Epithelial cell of prostate (primary cell): ENCODE measurements around the gene ERVFRD-1.

Experiments used
- DNase-seq: peaks from one replicate; pipeline ENCODE4 v3.0.0-alpha.2; 2011; ENCODE audit warnings: low read depth, low spot score
- H3K27ac ChIP-seq: fragments of 450-650 bp; 2 replicates; pipeline ENCODE4 v1.5.1; 2017; ENCODE audit warnings: mild to moderate bottlenecking

The ERVFRD-1 gene, protein sequence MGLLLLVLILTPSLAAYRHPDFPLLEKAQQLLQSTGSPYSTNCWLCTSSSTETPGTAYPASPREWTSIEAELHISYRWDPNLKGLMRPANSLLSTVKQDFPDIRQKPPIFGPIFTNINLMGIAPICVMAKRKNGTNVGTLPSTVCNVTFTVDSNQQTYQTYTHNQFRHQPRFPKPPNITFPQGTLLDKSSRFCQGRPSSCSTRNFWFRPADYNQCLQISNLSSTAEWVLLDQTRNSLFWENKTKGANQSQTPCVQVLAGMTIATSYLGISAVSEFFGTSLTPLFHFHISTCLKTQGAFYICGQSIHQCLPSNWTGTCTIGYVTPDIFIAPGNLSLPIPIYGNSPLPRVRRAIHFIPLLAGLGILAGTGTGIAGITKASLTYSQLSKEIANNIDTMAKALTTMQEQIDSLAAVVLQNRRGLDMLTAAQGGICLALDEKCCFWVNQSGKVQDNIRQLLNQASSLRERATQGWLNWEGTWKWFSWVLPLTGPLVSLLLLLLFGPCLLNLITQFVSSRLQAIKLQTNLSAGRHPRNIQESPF

DNA sequence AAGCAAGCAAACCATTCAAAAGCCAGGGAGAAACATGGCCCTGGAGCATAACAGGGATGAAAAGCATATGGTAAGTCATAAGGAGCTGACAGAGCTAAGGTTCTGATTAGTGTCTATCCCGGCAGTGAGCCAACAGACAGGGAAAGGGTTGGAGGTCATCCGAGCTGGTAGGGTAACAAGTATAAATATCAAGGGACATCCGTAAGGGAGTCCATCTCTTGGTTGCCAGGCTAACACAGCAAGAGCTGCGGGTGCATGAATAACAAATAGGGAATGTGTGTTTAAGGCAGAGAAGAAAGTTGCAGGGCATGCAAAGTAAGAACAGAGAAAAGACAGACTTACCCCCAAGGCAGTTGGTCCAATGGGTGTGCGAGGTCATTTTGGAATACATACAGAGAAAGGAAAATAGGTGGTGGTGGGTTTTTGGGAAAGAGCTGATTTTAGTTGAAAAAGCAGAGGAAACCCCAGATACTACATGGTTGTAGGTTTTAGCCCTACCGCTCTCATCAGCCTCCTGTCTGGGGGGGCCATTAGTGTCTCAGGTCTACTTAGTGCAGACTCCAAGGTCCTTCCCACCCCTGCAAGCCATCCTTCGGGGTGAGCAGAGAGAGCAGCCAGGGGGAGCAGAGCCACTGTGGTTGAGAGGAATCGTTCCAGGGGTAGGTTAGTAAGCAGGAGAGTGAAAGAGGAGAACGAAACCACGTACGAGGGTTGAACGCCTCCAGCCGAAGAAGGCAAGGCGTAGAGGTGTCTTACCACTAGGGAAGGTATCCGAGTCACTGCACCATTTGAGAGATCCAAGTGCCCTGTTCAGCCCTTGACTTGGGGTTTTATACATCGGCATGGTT lies at the start of gene ERVFRD-1:
TSS of gene ERVFRD-1 (minus strand) at position 805 of the 848 bp plus-strand sequence. CDS start 6,415 bp downstream, outside the sequence.
- no peak within 1 kb of the TSS for H3K27ac ChIP-seq
- DNase-seq = no peak

DNA sequence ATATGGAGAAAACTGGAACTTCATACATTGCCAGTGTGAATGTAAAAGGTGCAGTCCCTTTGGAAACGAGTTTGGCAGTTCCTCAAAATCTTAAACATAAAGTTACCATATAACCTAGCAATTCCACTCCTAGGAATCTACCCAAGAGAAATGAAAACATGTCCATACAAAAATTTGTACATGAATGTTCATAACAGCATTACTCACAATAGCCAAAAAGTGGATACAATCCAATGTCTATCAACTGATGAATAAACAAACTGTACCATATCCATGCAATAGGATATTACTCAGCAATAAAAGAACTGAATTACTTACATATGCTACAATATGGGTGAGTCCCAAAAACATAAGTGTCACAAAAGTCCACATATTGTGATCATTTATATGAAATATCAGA lies 48.7 kb upstream of the ERVFRD-1 start:
- peak; percentile 57 for DNase-seq
- peak overlapping the region; percentile 45 for H3K27ac ChIP-seq

DNA sequence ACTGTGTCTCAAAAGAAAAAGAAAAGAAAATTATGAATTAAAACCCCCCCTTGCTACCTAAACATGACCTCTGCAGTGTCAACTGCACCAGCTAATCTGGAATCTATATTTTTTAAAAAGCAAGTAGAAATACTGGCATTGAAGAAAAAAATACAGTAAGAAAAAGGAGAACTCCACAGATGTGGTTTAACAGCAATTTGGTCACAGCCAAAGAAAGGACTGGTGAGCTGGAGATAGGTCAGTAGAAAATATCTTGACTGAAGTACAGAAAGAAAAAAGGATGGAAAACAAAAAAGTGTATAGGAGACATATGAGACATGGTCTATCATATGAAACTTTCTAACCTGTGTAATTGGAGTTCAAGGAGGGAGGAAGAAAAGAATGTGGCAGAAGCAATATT lies 44.1 kb upstream of the ERVFRD-1 start:
- no peak for DNase-seq
- no peak overlapping the region for H3K27ac ChIP-seq

DNA sequence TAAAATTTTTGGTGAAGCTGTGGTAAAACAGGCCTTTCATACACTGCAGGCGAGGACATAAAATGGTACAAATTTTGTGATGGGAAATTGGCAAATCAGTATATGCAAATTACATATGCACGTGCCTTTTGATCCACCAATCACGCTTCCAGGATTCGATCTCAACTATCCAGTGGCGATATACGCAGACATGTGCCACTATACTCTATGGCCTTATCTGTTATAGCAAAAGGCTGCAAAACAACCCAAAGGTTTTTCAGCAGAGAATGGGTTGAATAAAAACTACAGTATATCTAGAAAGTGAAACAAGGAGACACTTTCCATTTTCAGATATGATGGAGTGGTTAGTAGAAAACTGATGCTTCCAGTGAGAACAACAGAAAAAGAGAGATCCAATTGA lies 41.9 kb upstream of the ERVFRD-1 start:
- H3K27ac ChIP-seq = no peak overlapping the region
- no peak for DNase-seq

DNA sequence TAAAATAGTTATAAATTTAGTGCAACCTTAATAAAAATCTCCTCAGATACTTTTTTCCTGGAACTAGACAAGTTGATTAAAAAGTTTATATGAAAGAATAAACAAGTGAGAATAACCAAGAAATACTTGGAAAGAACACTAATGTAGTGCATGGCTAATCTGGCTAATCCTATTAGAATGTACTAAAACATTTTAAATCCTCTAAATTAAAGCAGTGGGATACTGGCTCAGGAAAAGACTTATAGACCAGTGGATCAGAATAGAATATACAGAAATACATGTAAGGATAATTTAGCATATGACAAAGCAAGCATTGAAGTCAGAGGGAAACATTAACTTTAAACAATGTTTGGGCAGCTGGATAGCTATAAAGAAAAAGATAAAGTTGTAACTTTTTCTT lies 41.1 kb upstream of the ERVFRD-1 start:
- no peak for DNase-seq
- no peak overlapping the region for H3K27ac ChIP-seq

DNA sequence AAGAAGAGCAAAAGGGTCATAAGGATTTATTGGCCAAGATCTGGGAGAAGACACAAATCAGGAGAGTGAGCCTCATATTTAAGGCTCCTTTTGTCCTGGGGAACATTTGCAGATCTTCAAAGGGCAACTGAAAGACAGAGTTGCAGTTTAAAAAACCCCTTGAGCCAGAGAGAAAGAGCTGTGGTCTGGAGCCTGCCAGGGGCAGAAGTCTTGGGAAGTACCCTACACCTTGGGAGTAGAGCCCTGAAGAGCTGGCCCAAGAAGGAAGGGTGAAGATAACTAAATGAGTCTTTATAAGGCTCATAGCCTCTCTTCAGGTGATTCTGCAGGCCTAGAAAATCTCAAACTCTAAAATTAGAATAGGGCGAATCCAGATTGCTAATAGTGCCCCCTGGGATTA lies 40.0 kb upstream of the ERVFRD-1 start:
- no peak overlapping the region for H3K27ac ChIP-seq
- DNase-seq = no peak

DNA sequence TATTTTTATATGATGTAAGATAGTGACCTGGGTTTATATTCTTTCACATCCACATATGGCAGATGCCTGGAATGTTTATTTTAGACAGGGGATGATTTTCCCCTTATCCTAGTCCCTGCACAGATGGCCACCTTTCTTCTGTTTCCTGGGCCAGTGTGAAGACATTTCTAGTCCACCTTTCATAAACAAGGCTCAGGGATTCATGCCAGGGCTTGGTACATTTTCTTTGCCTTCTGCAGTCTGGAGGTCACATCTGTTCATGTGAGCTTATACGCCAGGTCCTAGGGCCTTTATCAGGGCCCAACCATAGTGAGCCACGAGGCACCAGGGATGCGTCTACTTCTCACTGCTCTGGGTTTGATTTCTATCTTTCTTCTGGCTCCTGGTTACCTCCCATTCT lies 38.0 kb upstream of the ERVFRD-1 start:
- no peak for DNase-seq
- H3K27ac ChIP-seq = no peak overlapping the region

DNA sequence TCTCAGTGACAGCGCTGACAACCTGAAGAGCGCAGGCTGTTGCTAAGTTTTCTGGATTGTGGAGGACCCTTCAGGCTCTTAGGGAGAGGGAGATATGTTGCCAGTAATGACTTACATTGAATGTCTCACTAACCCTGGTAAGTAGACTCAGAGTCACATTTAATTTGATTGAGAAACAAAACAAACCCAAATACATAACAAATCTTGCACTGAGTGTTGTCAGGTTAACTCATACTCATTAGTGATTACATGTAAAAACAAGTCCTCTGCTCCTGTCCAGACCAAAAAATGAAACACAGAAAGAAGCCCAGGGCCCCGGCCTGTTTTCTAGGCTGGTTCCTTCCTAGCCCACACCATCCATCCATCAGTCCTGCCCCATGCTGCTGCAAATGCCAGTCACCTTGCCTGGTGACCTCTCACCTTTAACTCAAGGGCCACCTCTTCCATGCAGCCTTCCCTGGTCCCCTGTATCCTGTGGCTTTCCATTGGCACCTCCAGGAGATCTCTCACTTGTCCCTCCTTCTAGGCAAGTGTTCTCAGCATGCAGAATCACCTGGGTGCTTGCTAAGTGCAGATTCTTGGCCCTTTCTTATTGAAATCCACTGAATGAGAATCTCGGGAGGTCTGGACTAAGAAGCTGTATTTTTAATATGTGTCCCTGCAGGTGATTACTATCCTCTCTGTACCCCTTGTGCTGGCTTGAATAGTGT lies 34.7 kb upstream of the ERVFRD-1 start:
- peak; percentile 29 for DNase-seq
- H3K27ac ChIP-seq = no peak overlapping the region

DNA sequence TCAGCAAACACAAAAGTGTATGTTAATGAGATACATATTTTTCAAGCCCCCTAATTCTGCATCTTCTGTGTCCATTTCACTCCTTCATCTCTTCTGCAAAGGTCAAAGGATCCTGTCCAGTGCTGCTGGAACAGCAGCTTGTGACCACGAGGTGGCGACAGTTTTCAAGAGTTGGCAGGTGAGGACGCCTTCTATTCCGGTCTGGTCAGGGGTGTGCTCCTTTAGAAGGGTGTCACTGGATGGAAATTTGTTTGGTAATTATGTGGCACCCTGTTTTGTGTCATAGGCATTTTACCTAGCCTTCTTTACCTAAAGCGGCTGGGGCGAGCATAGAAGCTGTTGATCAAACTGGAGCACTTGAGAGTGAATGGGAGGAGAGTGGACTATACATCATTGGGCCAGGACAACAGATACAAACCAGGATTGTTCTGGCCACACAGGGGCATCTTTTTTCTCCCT lies 32.9 kb upstream of the ERVFRD-1 start:
- peak overlapping the region; percentile 75 for H3K27ac ChIP-seq
- DNase-seq = no peak

DNA sequence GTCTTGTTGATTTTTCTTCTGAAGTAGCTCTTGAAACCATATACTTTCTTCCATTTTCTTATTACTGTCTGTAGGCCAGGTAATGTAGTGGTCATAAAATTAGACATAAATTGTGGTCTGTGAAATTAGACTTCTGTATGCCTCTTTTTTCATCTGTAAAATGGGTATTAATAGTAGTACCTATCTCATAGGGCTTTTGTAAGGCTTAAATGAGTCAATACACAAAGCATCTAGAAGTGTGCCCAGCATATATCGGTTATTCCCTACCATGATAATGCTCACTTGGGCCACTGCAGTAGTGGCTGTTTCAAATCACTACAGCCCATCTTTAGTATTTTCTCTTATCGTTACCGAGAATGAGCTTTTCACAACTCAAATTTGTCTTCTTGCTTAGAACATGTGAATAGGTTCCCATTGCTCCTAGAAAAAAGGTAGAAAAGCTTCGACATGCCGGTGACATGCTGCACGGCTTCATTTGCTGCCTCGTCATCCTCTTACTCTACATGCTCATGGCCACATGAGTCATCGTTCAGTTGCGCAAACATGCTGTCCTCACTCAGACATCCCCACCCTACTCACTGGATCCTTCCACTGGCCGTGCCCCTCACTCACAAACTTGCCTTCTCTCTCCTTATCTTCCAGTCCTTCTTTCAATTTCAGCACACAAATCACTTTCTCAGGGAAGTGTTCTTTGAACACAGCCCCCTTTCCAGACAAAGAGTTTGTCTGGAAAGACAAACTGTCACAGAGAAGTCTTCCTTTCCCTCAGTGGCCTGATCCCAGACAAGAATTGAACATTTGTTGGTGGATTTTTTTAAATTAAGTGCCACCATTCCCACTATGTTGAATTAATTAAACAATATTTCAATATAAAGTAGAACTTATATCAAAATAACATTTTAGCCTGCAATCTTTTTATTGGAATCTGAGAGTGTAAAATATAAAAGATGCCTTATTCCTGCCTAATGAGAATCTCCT lies 32.2 kb upstream of the ERVFRD-1 start:
- H3K27ac ChIP-seq = peak overlapping the region; percentile 75
- peak; percentile 85 for DNase-seq

DNA sequence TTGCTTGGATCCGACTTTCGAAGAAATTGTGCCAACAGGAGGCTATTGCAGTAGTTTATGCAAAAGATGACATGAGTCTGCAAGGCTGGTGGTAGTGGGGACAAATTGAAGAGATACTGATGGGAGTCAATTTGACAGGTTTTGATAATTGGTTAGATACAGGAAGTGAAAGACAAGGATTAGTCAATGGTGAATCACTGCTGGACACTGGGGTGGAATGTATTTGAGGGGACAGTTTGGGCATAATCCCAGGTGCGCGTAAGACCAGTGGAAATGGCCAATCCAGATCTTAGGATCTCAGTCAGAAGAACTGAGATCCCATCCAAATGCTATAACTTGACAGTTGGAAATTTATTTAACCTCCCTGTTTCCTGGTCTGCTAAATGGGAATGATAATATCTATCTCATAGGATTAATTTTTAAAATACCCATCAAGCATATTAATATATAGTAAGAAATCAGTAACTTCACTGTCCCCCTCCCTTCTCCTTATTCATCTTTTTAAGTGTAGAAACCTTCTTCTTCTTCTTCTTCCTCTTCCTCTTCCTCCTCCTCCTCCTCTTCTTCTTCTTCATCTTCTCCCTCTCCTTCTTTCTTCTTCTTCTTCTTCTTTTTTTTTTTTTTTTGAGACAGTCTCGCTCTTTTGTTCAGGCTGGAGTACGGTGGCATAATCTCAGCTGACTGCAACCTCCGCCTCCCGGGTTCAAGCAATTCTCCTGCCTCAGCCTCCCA lies 30.9 kb upstream of the ERVFRD-1 start:
- no peak overlapping the region for H3K27ac ChIP-seq
- no peak for DNase-seq

DNA sequence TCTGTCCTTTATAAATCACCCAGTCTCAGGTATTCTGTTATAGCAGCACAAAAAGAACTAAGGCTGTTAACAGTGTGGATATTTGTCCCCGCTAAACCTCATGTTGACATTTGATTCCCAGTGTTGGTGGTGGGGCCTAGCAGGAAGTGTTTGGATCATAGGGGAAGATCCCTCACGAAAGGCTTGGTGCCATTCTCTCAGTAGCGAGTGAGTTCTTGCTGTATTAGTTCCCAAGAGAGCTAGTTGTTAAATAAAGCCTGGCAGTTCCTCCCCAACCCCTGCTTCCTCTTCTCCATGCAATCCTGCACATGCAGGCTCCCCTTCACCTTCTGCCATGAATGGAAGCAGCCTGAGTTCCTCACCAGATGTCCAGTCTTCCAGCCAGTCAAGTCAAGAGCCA lies 29.8 kb upstream of the ERVFRD-1 start:
- no peak overlapping the region for H3K27ac ChIP-seq
- no peak for DNase-seq

DNA sequence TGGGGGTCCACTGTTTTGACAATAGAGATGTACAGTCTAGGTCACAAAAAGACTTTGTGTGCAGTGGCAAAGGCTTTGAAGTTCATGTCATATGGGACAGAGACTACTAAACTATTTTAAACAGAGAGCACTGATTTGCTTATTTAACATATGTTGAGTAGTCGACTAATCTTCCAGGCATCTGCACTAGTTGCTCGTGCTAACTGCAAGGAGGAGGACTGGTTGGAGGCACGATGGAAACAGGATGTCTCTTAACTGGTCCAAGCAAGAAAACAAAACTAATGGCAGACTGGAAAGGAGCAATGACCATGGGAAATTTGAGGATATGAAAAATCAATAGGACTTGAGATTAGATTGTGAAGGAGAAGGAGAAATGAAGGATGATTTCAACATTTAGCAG lies 28.5 kb upstream of the ERVFRD-1 start:
- peak overlapping the region; percentile 90 for H3K27ac ChIP-seq
- DNase-seq = no peak

DNA sequence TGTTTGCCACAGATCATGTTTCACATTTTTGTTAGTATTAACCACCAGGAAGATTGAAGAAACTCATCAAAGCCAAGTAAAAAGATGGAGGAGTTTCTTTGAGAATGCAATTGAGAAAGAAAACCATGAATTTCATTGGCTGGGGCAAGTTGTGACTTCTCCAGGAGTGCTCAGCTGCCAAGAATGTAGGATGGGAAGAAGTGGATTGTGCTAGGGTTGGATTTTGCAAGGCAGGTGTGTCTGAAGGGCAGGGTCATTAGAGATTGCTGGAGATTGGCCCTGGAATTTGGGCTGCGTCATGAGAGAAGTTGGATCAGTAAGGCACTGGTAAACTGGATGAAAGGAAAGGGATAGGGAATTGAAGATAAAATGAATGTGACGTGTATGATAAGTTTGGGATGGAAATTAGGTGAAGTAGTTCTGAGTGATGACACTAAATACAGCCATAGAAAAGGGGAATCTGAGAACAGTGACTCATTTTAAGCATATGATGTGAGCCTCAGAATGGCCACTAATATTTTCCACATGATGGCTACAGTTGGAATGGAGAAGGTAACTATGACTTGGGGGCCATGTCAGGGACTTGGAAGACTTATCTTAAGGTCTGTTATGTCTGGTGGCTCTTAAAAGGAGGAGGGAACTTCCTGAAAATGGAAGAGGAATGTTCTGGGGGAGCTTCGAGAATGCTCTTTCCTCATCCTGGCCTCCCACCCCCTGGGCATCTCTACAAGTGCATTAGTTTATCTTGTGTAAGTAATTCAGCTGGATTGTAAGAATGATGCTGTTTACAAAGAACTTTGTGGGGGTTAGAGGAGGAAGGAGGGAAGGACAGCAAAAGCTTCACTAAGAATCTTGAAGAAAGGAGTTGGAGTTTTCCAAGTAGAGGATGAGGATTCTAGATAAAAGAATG lies 27.8 kb upstream of the ERVFRD-1 start:
- peak; percentile 92 for DNase-seq
- H3K27ac ChIP-seq = peak overlapping the region; percentile 90

DNA sequence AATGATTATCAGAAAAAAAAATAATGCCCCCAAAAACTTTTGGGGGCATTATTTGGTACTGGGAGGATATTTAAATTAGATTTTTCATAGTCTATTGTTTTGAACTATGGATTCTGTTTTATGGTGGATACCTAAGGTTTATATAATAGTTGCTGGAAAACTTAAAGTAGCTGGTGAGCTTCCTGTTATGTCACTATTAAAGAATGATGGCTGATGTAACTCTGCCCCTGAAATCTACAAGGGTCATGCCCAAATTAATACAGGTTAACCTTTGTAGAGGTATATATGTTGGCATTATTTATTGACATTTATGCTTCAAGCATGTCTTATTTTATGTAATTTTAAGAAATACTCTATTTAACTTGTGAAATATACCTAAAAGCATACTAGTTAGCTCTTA lies 25.3 kb upstream of the ERVFRD-1 start:
- DNase-seq = no peak
- peak overlapping the region; percentile 90 for H3K27ac ChIP-seq

DNA sequence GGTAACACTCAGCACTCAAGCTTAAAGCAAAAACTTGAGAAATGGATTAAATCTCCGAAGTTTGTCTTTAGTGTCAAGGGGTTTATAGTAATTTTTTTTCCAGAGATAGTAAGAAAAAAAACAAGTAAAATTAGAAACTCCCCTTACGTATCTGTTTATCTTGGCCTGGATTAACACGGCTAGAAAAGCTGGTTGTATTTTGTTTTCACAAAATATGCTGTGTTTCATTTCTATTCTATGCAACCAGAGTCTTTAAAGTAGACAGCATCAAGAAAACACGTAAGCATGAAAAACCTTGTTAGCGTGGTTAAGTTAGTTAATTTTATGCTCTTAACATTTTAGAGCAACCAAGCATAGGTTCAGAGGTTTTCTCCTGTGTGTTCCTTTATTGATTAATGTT lies 21.8 kb upstream of the ERVFRD-1 start:
- DNase-seq = no peak
- no peak overlapping the region for H3K27ac ChIP-seq

DNA sequence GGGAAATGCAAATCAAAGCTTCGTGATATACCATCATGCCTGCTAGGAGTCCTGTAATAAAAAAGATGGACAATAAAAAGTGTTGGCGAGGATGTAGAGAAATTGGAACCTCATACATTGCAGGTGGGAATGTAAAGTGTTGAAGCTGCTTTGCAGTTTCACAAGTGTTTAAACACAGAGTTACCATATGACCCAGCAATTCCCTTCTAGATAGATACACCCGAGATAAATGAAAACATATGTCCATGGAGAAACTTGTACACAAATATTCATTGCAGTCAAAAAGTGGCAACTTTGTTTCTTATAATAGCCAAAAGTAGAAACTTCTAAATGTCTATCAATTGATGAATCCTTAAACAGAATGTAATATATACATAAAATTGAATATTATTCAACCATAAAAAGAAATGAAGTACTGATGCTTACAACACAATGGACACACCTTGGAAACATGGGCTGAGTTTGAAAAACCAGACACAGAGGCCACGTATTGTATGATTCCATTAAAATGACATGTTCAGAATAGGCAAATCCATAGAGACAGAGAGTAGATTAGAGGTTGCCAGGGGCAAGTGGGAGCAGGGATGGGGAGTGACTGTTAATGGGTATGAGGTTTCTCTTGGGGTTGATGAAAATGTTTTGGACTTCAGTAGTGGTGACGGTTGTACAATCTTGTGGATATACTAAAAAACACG lies 20.8 kb upstream of the ERVFRD-1 start:
- no peak overlapping the region for H3K27ac ChIP-seq
- no peak for DNase-seq
